Measurements from ENCODE around the gene WRNIP1.

Gene WRNIP1

GRCh38 chr6:2765166-2765895, at the start of gene WRNIP1:
WRNIP1 (plus strand) TSS chr6:2765393; CDS start chr6:2765623, 230 bp downstream.
- peak; percentile 96 for DNase-seq

DNA sequence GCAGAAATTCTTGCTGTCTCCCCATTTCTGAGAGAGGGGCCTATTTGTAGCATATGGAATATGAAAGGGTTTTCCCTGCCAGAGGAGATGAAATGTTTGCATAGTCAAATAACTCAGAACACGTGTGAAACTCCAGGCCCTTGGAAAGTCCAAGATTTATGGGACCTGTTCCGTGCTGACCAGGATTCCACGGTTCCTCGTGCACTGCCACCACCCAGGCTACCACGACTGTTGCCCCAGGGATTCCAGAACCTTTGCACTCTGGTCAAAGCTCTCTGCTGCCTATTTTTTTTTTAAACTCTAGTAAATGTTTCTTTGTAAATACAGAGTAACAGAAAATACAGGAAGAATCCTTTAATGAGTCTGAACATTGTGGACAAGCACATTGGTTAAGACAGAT, 49.5 kb upstream of the WRNIP1 start:
- no peak for DNase-seq

DNA sequence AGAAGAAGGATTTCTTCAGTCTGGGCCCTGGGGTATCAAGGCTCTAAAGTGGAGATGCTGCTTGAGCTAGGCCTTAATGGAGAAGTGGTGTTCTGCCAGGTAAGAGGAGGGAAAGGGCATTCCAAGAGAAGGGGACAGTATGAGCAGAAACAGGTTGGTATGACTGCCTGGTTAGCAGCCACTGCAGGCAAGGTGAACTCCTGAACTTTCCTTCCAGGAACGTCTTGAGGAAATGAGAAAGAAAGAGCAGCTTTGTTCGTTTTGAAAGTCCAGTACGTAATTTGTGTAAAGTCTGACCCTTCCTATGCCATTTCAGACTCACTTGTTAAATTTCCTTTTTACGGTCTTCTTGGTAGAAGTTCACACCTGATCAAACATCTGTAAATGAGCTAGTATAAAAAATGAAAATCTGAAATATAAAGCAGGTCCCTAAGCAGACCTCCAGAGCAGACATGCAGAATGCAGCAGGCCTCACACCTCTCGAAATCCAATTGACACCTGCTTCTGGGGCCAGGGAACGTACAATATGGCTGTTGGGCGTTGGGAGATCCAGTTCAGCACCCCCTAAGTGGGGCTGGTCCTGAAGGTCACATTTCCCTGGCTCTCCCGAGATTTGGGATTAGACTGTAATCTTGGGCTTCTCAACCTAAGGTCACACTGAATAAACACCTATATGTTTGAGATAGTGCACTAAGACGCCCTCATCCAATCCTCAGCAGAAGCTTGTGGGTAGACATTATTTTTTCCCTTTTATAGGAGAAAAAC, 48.1 kb upstream of the WRNIP1 start:
- no peak for DNase-seq

DNA sequence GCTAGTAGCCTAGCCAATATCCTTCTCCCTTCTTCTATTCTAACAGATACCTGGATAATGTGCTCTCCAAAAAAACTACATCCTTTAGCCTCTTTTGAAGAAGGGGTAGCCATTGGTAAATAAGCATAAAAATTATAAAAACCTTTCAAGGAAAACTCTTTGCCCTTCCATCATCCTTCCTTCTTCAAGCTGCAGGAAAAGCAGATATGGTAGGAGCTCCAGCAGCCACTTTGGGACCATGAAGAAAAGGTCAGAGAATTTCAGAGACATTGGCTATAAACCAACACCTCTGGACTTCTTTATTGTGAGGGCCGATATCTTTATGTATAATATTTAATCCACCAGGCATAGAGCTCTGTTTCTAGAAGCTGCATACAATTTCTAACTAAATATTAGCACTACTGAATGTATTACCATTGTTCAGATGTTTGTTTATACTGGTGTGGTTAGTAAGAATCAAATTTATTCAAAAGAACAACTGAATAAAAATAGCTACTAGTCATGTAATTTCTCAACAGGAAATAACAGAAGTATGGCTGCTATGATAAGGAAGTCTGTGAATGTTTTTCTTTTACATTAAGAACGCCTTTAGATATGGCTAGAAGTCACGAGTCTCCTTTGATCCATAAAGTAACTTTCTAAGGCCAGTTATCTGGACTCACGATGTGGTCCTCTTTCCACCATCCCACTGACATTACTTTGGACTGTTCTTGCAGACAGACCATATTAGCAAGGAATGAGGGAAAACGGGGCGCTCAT, 46.7 kb upstream of the WRNIP1 start:
- no peak for DNase-seq

DNA sequence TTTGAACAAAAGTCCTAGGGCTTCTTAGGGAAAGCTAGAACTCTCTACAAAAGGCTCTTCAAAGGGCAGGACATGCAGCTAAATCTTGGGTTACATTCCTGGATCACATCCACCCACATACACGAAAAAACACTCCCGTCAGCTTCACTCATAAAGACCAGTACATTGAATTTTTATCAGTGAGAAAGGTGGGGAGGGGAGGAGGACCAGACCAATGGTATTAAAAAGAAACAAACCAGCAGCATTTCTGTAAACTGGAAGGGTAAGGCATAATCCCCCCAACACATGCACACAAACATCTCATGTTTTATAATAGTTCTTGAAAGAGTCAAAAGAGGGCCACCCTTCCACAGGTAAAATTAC, 46.1 kb upstream of the WRNIP1 start:
- no peak for DNase-seq

GRCh38 chr6:2721219-2721618, 44.0 kb upstream of the WRNIP1 start:
- DNase-seq = no peak

DNA sequence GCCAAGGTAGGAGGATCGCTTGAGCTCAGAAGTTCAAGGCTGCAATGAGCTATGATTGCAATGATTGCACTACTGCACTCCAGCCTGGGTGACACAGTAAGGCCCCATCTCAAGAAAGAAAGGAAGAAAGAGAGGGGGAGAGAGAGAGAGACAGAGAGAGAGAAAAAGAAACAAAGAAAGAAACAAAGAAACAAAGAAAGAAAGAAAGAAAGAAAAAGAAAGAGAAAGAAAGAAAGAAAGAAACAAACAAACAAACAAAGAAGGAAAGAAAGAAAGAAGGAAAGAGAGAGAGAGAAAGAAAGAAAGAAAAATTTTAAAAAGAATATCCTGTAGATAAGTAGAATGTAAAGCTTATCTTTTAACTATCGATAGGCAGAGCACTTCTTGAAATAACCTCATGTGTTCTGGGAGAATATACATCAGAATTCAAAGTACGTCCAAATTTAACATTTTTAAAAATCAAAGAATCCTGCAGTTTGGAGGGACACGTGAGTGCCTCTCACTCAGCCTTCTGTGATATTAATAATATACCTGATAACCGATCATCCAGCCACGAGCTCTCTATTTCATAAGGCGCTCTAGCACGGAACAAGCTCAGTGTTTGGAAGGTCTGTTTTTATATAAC, 39.7 kb upstream of the WRNIP1 start:
- no peak for DNase-seq

DNA sequence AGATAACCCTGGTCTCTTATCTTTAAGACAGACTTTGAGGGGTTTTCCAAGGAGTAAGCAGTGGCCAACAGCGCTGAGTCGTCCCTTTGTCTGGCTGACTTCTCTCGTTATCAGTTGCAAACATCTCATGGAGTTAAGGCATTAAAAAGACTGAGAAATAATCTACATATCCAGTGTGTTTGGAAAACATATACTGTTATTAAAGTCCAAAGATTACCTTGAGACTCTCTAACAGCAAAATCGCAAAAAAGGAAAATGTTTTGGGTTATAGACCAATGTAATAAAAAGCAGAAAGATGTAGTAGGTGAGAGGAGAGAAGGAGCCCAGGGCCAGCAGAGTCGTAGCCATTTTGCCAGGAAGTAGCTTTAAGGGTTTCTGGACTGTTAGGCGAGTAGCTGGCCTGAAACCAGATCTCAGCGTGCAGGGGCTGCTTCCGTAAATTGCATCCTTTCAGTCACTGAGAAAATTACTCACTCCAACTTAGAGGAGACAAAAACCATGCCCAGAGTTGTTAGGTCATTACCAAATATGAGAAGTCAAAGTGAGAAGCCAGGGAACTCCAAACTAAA, 39.1 kb upstream of the WRNIP1 start:
- DNase-seq = no peak

DNA sequence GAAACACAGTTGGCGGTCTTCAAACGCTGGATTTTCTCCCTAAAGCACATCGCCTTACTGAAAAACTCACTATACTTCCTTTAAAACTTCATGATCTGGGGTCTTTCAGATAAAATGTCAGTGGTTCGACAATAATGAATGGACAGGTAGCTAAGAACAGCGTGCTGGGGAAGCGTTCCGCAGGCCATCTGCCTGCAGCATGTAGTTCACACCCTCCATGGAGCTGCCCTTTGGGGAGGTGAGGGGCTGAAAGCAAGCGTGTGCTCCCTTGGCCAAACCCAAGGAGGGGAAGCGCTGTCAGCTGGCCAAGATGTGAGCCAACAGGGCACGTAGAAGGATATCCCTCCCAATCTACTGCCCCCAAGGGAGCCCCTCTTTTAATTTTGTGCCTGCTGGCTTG, 35.3 kb upstream of the WRNIP1 start:
- DNase-seq = no peak

GRCh38 chr6:2730353-2731107, 34.7 kb upstream of the WRNIP1 start:
- no peak for DNase-seq

DNA sequence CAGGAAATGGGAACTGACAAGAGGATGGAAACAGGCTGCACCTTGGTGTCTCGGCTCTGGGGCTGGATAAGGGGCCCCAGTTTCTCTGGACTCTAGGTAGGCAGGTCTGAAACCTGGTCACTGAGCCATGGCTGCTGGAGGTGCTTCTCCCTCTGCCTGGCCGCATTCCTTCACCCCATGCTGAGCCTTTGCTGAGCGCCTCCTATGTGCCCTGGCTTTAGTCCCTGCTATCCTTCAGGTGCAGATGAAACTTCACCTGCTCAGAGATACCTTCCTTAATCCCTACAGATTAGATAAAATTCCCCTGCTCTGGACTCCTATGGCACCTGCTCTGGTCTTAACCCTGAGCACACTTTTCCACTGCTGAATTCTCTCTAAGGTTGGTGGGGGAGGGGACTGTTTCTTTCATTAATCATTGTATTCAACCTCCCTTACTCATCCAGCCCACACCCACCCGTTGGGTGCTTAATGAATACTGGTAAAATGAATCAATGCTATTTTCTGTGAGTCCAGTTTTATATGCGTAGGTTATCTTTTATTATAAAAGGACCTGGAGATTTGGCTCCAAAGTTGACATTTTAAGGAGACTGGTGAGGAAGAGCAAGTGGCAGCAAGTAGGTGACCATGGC, 33.8 kb upstream of the WRNIP1 start:
- DNase-seq = no peak

GRCh38 chr6:2732503-2733089, 32.6 kb upstream of the WRNIP1 start:
- no peak for DNase-seq

GRCh38 chr6:2733324-2733723, 31.9 kb upstream of the WRNIP1 start:
- DNase-seq = peak; percentile 31

DNA sequence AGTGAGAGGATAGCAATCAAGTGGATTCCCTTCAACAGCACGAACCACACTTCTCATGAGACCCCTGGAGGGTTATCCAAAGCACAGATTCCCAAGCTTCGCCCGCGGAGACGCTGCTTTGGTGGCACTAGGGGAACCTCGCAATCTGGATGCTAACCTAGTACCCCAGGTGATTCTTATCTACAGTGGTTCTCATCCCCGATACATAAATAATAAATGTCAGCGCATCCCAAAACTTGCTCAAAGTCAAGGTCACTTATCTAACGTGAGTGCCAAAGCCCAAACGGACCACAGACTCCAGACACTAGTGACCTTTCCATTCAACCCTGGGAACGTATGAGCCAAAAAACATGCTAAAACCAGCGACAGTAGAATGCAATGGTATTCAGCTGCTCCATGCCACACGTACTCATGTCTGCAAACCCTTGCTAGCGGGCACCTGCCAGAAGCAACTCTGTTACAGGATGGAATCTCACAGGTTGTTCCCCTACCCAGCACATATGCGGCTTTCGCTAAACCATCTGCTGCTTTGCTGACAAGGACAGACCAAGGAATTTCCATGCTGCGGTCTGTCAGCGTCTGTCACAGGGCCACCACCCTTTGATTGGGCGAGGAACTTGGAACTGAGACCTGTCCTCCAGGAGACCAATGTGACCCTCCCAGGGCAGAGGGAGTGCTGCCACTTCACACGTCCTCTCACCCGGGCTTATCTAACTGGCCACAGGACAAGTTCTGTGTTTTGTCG, 31.3 kb upstream of the WRNIP1 start:
- no peak for DNase-seq

- no peak for DNase-seq
Observed at GRCh38 chr6:2734488-2735166, 30.6 kb upstream of the WRNIP1 start.

GRCh38 chr6:2737885-2738284, 27.3 kb upstream of the WRNIP1 start:
- DNase-seq = no peak

DNA sequence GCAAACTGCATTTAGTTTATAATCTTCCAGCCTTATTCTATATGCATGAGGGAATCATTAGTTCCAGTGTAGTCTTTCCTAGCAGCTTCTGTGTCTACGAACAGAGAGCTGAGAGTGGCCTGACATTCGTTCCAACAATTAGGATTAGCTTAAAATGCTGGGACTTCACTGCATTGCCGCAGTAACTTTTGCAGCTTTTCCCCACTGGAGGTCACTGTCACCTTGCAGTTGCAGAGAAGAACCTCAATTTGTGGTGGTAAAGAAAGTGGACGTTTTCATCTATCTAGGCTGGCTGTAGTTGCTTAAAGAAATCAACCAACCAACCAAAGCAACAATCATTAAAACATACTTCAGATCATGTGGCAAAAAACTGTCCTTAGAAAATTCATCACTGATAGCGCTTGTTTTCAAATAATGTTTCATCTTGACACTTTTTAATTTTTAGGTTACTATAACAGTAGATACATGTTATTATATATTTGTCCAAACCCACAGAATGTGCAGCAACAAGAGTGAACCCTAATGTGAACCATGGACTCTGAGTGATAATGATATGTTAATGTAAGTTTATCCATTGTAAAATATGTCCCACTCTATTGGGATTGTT, 26.7 kb upstream of the WRNIP1 start:
- DNase-seq = peak; percentile 51

DNA sequence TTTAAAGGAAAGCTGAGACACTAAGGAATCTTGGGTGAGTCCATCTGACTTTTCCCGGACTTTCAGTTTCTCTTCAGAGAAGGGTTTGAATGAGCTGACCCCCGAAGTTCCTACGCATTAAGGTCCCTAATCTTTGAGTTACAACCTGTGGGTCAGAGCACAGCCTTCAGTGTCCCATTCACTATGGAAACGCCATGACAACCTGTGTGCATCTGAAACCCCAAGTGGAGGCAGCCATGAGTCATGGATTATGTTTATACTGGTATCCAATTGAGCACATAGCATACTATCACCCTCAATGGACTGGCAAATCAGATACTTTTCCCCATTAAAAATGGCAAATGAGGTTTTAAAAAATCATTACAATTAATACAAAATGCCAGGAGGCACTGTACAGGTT, 25.9 kb upstream of the WRNIP1 start:
- DNase-seq = no peak

- no peak for DNase-seq
Observed at GRCh38 chr6:2740581-2740980, 24.6 kb upstream of the WRNIP1 start.

GRCh38 chr6:2741756-2742155, 23.4 kb upstream of the WRNIP1 start:
- DNase-seq = no peak

Measured in stimulated activated CD4-positive, alpha-beta T cell treated with anti-CD3 and anti-CD28 coated beads, Interleukin-4, amount 100 ng/mL, for 24 hours (primary cell).